ENCODE data around the gene RAB11FIP4. TPM values are rescaled to one million over a fixed set of nuclear protein-coding genes. Genes with fewer than 3 reads are reported as not detected.

Gene RAB11FIP4
- total RNA-seq, 1 experiment from 2014 or later: 15.1 TPM

- no TSS peak for BruUV-seq (replicated peaks)
- 0 out of 2 replicates have a peak, but pooled peaks cover 4% of the 10 kb centered on the region for H3K27me3 ChIP-seq (ENCODE audit: insufficient read depth, low read length)
- no peak overlapping the region for H3K27ac ChIP-seq (ENCODE audit: low read depth, low read length)
- ATAC-seq (no peak), DNase-seq (ENCODE audit: low read depth, low spot score) (no peak)
- H3K9me3 ChIP-seq (ENCODE audit: control insufficient read depth in 1 of 2, insufficient read depth in 1 of 2, low read depth in 1 of 2, low read length in 2 of 2): no peaks in the 10 kb centered on the region
- H3K4me3 ChIP-seq (replicated peaks in 1 of 2; ENCODE audit: low read depth in 1 of 2, low read length in 2 of 2): no peak overlapping the region
- no peak overlapping the region for H3K9ac ChIP-seq (ENCODE audit: low read length)
- no peak overlapping the region for H2AFZ ChIP-seq (ENCODE audit: low read depth, low read length, poor library complexity, severe bottlenecking)
- CTCF ChIA-PET: no interaction called here
- RAD21 ChIA-PET (ENCODE audit: low non-redundant PET in 1 of 2, low total read pairs in 2 of 2, uncharacterized antibody in 2 of 2, unreplicated experiment in 2 of 2): no interaction called here
- no peak overlapping the region for H3K4me2 ChIP-seq (ENCODE audit: low read length)
- POLR2A ChIA-PET: no interaction called here
- intact Hi-C loops (cut with micrococcal nuclease): no loop called here
- H4K20me1 ChIP-seq (ENCODE audit: insufficient read depth): no peaks in the 10 kb centered on the region
- no peak for TF ChIP-seq CEBPB (IDR thresholded peaks at IDR 0.05; ENCODE audit: low read depth)
- TF ChIP-seq JUND (IDR thresholded peaks at IDR 0.05): no peak
- no peak for TF ChIP-seq POLR2AphosphoS5 (IDR thresholded peaks at IDR 0.05; ENCODE audit: low read depth, low read length)
- TF ChIP-seq YY1 (IDR thresholded peaks at IDR 0.05; ENCODE audit: extremely low read depth, insufficient replicate concordance, low read depth, low read length): no peak
- TF ChIP-seq ZNF274 (IDR thresholded peaks at IDR 0.05; ENCODE audit: low read depth, low read length): no peak
- no peak for TF ChIP-seq ZFX (IDR thresholded peaks at IDR 0.05)
- no peak for TF ChIP-seq ZBTB33 (IDR thresholded peaks at IDR 0.05; ENCODE audit: extremely low read depth, insufficient replicate concordance, low read length)
- TF ChIP-seq, protein P1, sequence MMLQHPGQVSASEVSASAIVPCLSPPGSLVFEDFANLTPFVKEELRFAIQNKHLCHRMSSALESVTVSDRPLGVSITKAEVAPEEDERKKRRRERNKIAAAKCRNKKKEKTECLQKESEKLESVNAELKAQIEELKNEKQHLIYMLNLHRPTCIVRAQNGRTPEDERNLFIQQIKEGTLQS (IDR thresholded peaks at IDR 0.05): no peak
- no peak for TF ChIP-seq SP1 (IDR thresholded peaks at IDR 0.05; ENCODE audit: low read depth)
- TF ChIP-seq SRF (IDR thresholded peaks at IDR 0.05; ENCODE audit: low read depth): no peak
- TF ChIP-seq RAD21 (IDR thresholded peaks at IDR 0.05; ENCODE audit: low read depth): no peak
- TF ChIP-seq, protein P2, sequence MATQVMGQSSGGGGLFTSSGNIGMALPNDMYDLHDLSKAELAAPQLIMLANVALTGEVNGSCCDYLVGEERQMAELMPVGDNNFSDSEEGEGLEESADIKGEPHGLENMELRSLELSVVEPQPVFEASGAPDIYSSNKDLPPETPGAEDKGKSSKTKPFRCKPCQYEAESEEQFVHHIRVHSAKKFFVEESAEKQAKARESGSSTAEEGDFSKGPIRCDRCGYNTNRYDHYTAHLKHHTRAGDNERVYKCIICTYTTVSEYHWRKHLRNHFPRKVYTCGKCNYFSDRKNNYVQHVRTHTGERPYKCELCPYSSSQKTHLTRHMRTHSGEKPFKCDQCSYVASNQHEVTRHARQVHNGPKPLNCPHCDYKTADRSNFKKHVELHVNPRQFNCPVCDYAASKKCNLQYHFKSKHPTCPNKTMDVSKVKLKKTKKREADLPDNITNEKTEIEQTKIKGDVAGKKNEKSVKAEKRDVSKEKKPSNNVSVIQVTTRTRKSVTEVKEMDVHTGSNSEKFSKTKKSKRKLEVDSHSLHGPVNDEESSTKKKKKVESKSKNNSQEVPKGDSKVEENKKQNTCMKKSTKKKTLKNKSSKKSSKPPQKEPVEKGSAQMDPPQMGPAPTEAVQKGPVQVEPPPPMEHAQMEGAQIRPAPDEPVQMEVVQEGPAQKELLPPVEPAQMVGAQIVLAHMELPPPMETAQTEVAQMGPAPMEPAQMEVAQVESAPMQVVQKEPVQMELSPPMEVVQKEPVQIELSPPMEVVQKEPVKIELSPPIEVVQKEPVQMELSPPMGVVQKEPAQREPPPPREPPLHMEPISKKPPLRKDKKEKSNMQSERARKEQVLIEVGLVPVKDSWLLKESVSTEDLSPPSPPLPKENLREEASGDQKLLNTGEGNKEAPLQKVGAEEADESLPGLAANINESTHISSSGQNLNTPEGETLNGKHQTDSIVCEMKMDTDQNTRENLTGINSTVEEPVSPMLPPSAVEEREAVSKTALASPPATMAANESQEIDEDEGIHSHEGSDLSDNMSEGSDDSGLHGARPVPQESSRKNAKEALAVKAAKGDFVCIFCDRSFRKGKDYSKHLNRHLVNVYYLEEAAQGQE (IDR thresholded peaks at IDR 0.05; ENCODE audit: low read depth): no peak
- TF ChIP-seq ELF1 (IDR thresholded peaks at IDR 0.05; ENCODE audit: borderline replicate concordance, low read depth): no peak
- TF ChIP-seq EZH2 (IDR thresholded peaks at IDR 0.05): no peak
- no peak for TF ChIP-seq FOSL1 (IDR thresholded peaks at IDR 0.05; ENCODE audit: low read depth)
- no peak for TF ChIP-seq POLR2A (IDR thresholded peaks at IDR 0.05; ENCODE audit: borderline replicate concordance, extremely low read depth, insufficient read depth, insufficient read length)
- no peak for TF ChIP-seq SIN3A (IDR thresholded peaks at IDR 0.05; ENCODE audit: low read depth)
- TF ChIP-seq TCF7L2 (IDR thresholded peaks at IDR 0.05; ENCODE audit: borderline replicate concordance, extremely low read depth, insufficient read depth, insufficient read length): no peak
- no peak for TF ChIP-seq EZH2phosphoT487 (IDR thresholded peaks at IDR 0.05; ENCODE audit: borderline replicate concordance)
- no peak for TF ChIP-seq MAX (IDR thresholded peaks at IDR 0.05)
- H3K36me3 ChIP-seq (ENCODE audit: control insufficient read depth in 1 of 2, insufficient read depth in 2 of 2, low read length in 2 of 2): no peaks in the 10 kb centered on the region
- H3K4me1 ChIP-seq (ENCODE audit: control insufficient read depth in 1 of 2, insufficient read depth in 2 of 2, low read length in 2 of 2): no peaks in the 10 kb centered on the region
- no peaks in the 10 kb centered on the region for H3K79me2 ChIP-seq (ENCODE audit: insufficient read depth, low read length)
- no peaks in the 10 kb centered on the region for H3K9me2 ChIP-seq (ENCODE audit: insufficient read depth)
Observed at GRCh38 chr17:31408586-31408985, 17.1 kb downstream of the RAB11FIP4 start.

All from HCT116 (cell line).